ENCODE data around the gene SH3RF1. TPM values are rescaled to one million over a fixed set of nuclear protein-coding genes. Genes with fewer than 3 reads are reported as not detected.

Gene SH3RF1
- total and polyA plus RNA-seq, 2 of the 13 experiments (the other 11 are each of a cell fraction or from before 2014, with no cell fraction given): 3.1 to 3.2 TPM

DNA sequence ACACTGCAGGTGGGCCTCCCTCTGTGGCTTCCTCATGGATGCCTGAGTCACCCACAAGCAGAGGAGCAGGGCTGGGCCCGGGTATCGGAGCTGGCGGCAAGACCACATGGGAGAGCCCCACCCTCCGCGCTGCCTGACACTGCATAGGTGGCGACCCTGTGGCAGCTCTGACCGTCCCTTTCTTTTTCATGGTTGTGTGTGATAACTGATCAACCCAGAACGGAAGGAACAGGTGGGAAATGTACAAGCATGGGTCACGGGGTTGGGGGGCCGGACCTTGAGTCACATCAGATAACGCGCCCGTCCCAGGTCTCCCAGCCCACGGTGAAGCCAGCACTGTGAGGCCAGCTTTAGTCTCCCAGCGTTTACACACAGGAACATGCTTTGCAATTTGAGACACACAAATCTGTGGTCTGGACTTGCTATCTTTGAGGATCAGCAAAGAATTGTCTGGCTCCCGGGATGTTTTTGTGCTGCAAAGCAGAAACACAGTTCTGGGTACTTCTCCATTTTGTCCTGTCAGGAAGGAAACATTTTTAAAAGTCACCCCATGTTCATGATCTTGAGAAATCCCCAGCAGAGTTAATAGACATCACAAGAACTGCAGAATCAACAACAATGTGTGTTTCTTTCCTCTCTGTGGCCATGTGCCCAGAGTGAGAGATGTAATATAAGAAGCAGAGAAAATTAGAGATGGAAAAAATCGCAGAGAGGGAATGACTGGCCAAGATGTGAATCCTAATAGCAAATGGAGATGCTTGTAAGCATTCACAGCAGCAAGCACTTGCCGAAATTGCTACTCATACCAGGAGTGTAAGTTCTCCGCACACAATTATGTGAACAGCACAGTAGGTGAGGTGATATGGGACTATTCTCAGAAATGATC lies 190.6 kb downstream of the SH3RF1 start (continued):
- TF ChIP-seq, protein P1, sequence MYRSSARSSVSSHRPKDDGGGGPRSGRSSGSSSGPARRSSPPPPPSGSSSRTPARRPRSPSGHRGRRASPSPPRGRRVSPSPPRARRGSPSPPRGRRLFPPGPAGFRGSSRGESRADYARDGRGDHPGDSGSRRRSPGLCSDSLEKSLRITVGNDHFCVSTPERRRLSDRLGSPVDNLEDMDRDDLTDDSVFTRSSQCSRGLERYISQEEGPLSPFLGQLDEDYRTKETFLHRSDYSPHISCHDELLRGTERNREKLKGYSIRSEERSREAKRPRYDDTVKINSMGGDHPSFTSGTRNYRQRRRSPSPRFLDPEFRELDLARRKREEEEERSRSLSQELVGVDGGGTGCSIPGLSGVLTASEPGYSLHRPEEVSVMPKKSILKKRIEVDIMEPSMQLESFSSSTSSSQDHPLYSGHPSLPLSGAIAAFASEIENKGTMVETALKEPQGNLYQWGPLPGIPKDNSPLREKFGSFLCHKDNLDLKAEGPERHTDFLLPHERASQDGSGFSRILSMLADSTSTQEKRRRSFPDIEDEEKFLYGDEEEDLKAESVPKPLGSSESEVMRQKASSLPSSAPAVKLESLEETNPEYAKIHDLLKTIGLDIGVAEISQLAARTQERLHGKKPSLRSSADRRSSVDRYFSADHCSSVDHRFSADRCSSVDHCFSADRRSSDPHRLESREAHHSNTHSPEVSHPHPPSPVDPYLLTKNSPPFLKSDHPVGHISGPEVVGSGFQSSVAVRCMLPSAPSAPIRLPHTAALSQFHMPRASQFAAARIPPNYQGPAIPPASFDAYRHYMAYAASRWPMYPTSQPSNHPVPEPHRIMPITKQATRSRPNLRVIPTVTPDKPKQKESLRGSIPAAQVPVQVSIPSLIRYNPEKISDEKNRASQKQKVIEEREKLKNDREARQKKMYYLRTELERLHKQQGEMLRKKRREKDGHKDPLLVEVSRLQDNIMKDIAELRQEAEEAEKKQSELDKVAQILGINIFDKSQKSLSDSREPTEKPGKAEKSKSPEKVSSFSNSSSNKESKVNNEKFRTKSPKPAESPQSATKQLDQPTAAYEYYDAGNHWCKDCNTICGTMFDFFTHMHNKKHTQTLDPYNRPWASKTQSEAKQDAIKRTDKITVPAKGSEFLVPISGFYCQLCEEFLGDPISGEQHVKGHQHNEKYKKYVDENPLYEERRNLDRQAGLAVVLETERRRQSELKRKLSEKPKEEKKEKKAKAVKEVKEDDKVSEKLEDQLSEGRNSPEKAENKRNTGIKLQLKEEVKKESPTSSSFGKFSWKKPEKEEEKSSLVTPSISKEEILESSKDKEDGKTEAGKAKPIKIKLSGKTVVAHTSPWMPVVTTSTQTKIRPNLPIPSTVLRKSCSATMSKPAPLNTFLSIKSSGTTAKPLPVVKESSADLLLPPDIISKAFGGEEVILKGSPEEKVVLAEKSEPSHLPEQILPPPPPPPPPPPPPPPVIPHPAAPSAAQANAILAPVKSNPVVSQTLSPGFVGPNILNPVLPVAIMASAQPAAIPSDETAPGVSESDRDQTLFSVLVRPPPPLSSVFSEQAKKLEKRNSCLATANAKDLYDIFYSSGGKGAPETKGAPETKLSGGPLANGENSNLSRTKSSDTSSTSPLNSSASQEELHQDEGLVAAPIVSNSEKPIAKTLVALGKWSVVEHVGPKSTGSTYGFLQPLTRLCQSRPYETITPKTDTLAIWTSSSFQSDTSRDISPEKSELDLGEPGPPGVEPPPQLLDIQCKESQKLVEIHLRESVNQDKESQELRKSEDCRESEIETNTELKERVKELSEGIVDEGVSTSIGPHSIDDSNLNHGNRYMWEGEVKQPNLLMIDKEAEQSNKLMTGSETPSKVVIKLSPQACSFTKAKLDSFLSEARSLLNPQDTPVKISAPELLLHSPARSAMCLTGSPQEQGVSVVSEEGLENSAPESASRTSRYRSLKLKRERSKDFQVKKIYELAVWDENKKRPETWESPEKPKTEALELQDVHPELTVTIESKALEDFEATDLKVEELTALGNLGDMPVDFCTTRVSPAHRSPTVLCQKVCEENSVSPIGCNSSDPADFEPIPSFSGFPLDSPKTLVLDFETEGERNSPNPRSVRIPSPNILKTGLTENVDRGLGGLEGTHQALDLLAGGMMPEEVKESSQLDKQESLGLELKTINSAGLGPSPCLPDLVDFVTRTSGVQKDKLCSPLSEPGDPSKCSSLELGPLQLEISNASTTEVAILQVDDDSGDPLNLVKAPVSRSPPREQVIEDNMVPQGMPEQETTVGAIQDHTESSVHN (CRISPR knock-in tag; IDR thresholded peaks at IDR 0.05): no peak
- peak; percentile 77 for TF ChIP-seq FOSL1 (CRISPR knock-in tag; IDR thresholded peaks at IDR 0.05; ENCODE audit: borderline replicate concordance)
- no peak for TF ChIP-seq KLF11 (CRISPR knock-in tag; IDR thresholded peaks at IDR 0.05)
- no peak for TF ChIP-seq ZNF383 (CRISPR knock-in tag; IDR thresholded peaks at IDR 0.05; ENCODE audit: borderline replicate concordance)
- no peak for TF ChIP-seq ZNF577 (CRISPR knock-in tag; IDR thresholded peaks at IDR 0.05; ENCODE audit: borderline replicate concordance, low read depth)
- TF ChIP-seq, protein P2, sequence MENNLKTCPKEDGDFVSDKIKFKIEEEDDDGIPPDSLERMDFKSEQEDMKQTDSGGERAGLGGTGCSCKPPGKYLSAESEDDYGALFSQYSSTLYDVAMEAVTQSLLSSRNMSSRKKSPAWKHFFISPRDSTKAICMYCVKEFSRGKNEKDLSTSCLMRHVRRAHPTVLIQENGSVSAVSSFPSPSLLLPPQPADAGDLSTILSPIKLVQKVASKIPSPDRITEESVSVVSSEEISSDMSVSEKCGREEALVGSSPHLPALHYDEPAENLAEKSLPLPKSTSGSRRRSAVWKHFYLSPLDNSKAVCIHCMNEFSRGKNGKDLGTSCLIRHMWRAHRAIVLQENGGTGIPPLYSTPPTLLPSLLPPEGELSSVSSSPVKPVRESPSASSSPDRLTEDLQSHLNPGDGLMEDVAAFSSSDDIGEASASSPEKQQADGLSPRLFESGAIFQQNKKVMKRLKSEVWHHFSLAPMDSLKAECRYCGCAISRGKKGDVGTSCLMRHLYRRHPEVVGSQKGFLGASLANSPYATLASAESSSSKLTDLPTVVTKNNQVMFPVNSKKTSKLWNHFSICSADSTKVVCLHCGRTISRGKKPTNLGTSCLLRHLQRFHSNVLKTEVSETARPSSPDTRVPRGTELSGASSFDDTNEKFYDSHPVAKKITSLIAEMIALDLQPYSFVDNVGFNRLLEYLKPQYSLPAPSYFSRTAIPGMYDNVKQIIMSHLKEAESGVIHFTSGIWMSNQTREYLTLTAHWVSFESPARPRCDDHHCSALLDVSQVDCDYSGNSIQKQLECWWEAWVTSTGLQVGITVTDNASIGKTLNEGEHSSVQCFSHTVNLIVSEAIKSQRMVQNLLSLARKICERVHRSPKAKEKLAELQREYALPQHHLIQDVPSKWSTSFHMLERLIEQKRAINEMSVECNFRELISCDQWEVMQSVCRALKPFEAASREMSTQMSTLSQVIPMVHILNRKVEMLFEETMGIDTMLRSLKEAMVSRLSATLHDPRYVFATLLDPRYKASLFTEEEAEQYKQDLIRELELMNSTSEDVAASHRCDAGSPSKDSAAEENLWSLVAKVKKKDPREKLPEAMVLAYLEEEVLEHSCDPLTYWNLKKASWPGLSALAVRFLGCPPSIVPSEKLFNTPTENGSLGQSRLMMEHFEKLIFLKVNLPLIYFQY (CRISPR knock-in tag; IDR thresholded peaks at IDR 0.05; ENCODE audit: borderline replicate concordance): no peak
- no peak; the same call in 2 of the 3 replicates for TF ChIP-seq MXI1 (IDR thresholded peaks at IDR 0.05; ENCODE audit: borderline replicate concordance, low read depth, low read length)
- no peak for TF ChIP-seq MEF2D (CRISPR knock-in tag; IDR thresholded peaks at IDR 0.05)
- TF ChIP-seq ZBTB20 (CRISPR knock-in tag; IDR thresholded peaks at IDR 0.05; ENCODE audit: borderline replicate concordance, low read depth): peak; percentile 59; the same call in 1 of the 2 replicates
- TF ChIP-seq, protein P3, sequence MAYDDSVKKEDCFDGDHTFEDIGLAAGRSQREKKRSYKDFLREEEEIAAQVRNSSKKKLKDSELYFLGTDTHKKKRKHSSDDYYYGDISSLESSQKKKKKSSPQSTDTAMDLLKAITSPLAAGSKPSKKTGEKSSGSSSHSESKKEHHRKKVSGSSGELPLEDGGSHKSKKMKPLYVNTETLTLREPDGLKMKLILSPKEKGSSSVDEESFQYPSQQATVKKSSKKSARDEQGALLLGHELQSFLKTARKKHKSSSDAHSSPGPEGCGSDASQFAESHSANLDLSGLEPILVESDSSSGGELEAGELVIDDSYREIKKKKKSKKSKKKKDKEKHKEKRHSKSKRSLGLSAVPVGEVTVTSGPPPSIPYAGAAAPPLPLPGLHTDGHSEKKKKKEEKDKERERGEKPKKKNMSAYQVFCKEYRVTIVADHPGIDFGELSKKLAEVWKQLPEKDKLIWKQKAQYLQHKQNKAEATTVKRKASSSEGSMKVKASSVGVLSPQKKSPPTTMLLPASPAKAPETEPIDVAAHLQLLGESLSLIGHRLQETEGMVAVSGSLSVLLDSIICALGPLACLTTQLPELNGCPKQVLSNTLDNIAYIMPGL (CRISPR knock-in tag; IDR thresholded peaks at IDR 0.05; ENCODE audit: borderline replicate concordance in 1 of 2, low read depth in 1 of 2): peak in 1 of 2 experiments; percentile 23; a peak in 2 of 4 replicates

Data from HepG2 (cell line).